GM19324 (cell line): ENCODE data around the gene PLCXD1.
"Not testable (repeated sequence)": the region's sequence is repeated elsewhere in the genome, so short reads cannot be mapped to it uniquely, and the experiment has no call there.

Experiments
- ATAC-seq: cut with Tn5 transposase; IDR thresholded peaks from one replicate; pipeline ENCODE4 v1.9.1; 2021; ENCODE audit warnings: mild to moderate bottlenecking, moderate library complexity; ENCODE audit not compliant: unreplicated experiment, low FRiP score

The PLCXD1 gene

DNA sequence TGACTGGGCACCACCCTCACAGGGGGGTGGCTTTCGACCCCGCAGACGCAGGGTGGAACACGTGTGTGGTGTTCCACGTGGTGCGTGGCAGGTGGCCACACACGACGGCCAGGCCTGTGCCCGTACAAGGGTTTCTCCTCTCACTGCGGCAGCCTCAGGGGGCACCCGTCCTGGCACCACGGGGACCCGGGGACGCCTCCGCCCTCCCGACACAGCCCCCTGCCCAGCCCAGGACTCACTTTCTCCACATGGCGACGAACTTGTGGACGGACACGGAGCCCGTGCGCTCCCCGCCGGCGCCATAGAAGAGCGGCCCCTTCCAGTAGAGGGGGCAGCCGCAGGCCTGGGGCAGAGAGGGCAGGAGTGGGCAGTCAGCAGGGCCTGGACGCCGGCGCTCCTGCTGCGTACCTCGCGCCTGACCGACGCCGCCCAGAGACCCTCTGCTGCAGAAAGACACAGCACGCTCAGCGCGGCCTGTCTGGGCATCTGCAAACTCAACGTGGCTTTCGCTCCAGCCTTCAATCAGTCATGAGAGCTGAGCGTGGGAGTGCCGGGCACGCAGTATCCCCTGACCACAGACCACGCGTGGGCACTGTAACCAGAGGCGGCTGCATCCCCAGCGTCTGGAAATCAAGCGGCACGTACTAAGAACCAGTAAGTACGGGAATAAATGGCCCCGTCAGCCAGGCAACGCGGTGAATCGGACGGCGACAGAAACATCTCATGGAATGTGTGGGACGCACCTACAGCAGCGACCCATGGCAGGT lies 66.4 kb downstream of the PLCXD1 start:
- ATAC-seq: no peak

DNA sequence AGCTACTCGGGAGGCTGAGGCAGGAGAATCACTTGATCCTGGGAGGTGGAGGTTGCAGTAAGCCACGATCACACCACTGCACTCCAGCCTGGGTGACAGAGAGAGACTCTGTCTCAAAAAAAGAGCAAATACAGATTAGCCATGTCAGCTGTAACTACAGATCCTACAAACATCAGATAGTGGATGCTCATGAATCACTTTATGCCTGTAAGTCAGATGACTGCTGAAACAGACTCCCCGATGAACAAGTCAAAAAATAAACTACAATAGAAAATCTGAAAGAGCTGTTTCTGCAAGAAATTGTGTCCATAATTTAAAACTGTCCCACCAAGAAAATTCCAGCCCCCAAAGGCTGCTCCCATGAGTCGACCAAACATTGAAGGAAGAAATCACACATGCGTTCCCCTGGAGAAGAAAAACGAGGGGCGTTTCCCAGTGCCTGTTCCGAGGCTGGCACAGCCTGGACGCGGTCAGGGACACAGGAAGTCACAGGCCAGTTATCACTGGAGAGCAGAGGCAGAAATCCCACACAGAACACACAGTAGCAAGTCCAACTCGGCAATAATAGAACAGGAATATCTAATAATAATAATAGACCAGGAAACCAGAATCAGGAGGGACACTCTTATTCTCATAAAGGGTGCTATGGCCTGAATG lies 67.4 kb downstream of the PLCXD1 start:
- ATAC-seq: no peak

- ATAC-seq: no peak
Measured at GRCh38 chrX:349196-349595, 68.0 kb downstream of the PLCXD1 start.

- ATAC-seq: no peak
Measured at GRCh38 chrX:349702-350101, 68.5 kb downstream of the PLCXD1 start.

- ATAC-seq: no peak
Measured at GRCh38 chrX:350148-350533, 69.0 kb downstream of the PLCXD1 start.

DNA sequence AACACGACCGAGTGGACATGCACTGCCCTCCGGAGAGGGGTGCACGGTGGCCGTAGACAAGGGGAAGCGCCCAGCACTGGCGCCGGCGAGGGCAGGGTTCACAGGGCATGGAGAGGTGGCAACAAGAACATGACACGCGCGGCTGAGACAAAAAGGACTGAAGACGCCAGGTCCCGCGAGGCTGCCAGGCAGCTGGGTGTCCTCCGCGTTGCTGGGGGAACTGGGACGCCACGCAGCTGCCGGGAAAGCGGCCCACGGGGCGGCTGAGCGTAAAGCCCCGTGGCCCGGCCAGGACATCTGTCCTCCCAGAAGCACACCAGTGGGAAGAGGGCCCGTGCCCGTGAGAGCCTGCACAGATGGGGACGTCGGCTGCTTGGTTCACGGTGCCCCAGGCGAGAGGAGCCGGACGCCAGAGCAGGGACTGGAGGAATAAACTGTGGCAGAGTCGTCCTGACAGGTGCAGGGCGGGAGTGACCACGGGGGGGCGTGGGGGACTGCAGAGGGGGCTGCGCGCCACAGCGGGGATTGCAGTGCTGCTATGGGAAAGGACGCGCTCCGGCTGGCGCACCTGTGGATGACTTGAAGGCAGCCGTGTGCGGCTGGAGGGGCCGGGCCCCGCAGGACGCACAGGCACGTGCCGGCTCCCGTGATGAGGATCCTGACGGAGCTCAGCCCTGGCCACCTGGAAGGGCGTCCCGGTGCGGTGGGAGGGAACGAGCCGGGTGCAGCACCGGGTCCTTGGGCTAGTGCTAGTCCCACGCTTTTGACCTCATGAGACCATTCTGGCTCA lies 69.5 kb downstream of the PLCXD1 start:
- no peak for ATAC-seq

DNA sequence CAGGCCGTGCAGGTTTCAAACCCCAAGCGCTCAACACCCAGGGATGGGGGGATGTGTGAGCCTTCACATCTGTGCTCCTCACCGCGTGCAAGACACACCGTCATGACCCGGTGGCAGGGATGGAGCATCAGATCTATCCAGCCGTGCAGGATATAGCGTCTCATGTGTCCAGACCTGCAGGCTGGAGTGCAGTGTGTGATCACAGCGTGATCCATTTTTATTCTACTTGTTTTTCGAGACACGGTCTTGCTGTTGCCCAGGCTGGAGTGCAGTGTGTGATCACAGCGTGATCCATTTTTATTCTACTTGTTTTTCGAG lies 70.1 kb downstream of the PLCXD1 start:
- not testable (repeated sequence) for ATAC-seq

DNA sequence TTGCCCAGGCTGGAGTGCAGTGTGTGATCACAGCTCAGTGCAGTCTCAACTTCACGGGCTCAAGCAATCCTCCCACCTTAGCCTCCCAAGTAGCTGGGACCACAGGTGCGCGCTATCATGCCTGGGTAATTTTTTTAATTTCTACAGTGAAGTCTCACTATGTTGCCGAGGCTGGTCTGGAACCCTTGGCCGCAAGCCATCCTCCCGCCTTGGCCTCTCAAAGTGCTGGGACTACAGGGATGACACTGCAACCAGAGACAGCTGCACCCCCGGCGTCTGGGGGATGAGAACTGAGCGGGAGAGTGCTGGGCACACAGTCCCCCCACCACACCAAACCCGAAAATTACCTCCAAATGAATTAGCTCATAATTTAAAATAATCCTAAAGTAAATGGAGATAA lies 70.6 kb downstream of the PLCXD1 start:
- no peak for ATAC-seq

GRCh38 chrX:352181-352580 lies 71.0 kb downstream of the PLCXD1 start:
- no peak for ATAC-seq

GRCh38 chrX:352582-353314 lies 71.6 kb downstream of the PLCXD1 start:
- ATAC-seq: no peak
